Erythroblast (primary cell): ENCODE results near the gene FBXO31.

Experiments used
- DNase-seq, 2 experiments: peaks; one replicate each; lab custom pipeline; 2025; lab: John Stamatoyannopoulos, UW
- GATA1 ChIP-seq: IDR thresholded peaks from 2 replicates; pipeline ENCODE4 v1.6.1; 2011; ENCODE audit warnings: low read depth, mild to moderate bottlenecking, control low read depth, low read length, moderate library complexity
- POLR2A ChIP-seq: IDR thresholded peaks from 2 replicates; pipeline ENCODE4 v1.6.1; 2011; ENCODE audit warnings: mild to moderate bottlenecking, low read length

The FBXO31 gene

GRCh38 chr16:87383505-87384161, at the start of gene FBXO31:
Gene FBXO31 (minus strand): TSS chr16:87383776. CDS start chr16:87383744, 32 bp downstream.
- TF ChIP-seq POLR2A (peak; percentile 74), GATA1 (no peak)
- peak; percentile 93 to 96 for DNase-seq

GRCh38 chr16:87432330-87432915, 48.8 kb upstream of the FBXO31 start:
- DNase-seq, result no peak
- TF ChIP-seq POLR2A (no peak), GATA1 (no peak)

- no peak for DNase-seq
- TF ChIP-seq GATA1 (no peak), POLR2A (no peak)
Observed at GRCh38 chr16:87431926-87432325, 48.4 kb upstream of the FBXO31 start.

- no peak for DNase-seq
- TF ChIP-seq POLR2A, result no peak
- no peak for TF ChIP-seq GATA1
Observed at GRCh38 chr16:87426423-87427215, 43.0 kb upstream of the FBXO31 start.

- no peak for DNase-seq
- TF ChIP-seq GATA1 (no peak), POLR2A (no peak)
Observed at GRCh38 chr16:87425941-87426340, 42.4 kb upstream of the FBXO31 start.

GRCh38 chr16:87424266-87424665, 40.7 kb upstream of the FBXO31 start:
- no peak for DNase-seq
- TF ChIP-seq GATA1, result no peak

GRCh38 chr16:87423429-87423828, 39.9 kb upstream of the FBXO31 start:
- no peak for DNase-seq
- no peak for TF ChIP-seq POLR2A

GRCh38 chr16:87422106-87422505, 38.5 kb upstream of the FBXO31 start:
- no peak for DNase-seq
- TF ChIP-seq POLR2A, result no peak
- no peak for TF ChIP-seq GATA1

GRCh38 chr16:87421003-87421912, 37.7 kb upstream of the FBXO31 start:
- DNase-seq, result no peak
- no peak for TF ChIP-seq POLR2A
- TF ChIP-seq GATA1, result no peak

GRCh38 chr16:87420026-87421002, 36.7 kb upstream of the FBXO31 start:
- TF ChIP-seq POLR2A, result no peak
- no peak for TF ChIP-seq GATA1
- peak in 1 of 2 experiments; percentile 50 for DNase-seq

- TF ChIP-seq GATA1, result no peak
- no peak for TF ChIP-seq POLR2A
- DNase-seq, result no peak
Observed at GRCh38 chr16:87418644-87419043, 35.1 kb upstream of the FBXO31 start.

- no peak for TF ChIP-seq GATA1
- no peak for TF ChIP-seq POLR2A
- DNase-seq, result no peak
Observed at GRCh38 chr16:87418216-87418615, 34.6 kb upstream of the FBXO31 start.

- no peak for DNase-seq
- no peak for TF ChIP-seq POLR2A
- TF ChIP-seq GATA1, result no peak
Observed at GRCh38 chr16:87417528-87417910, 33.9 kb upstream of the FBXO31 start.
